H1 (cell line): ENCODE results near the gene POU6F2. TPM values are rescaled to one million over a fixed set of nuclear protein-coding genes. Genes with fewer than 3 reads are reported as not detected.

Experiments
- CTCF ChIA-PET: fragments of 300-600 bp; sonication (Branson Sonifier 250); formaldehyde crosslinking; loops from one replicate; lab custom pipeline; 2021; ENCODE audit not compliant: partially characterized antibody; lab: Charles Lee
- POLR2A ChIA-PET: fragments of 300-600 bp; sonication (Branson Sonifier 250); formaldehyde crosslinking; loops from one replicate; lab custom pipeline; 2021; ENCODE audit warnings: inconsistent platforms; ENCODE audit not compliant: partially characterized antibody; lab: Charles Lee
- DNase-seq, 2 experiments: peaks; one replicate each; pipeline versions ENCODE4 v3.0.0 to v3.0.0-alpha.2; 2010 to 2022; ENCODE audit warnings: low spot score in 2 of 2, low read depth in 1 of 2, mixed read lengths in 1 of 2
- FAIRE-seq: peaks from 2 replicates; lab custom pipeline; 2011; peaks lifted over from hg19 to GRCh38; lab: Jason Lieb, UNC
- H2AFZ ChIP-seq: 2 replicates; pipeline ENCODE4 v1.8.1; 2012; ENCODE audit warnings: low read length, inconsistent platforms
- H2AK5ac ChIP-seq: 2 replicates; pipeline ENCODE4 v1.6.1; 2013; ENCODE audit warnings: low read depth, low read length
- H2BK120ac ChIP-seq: replicated peaks from 2 replicates; pipeline ENCODE3; 2013; ENCODE audit warnings: low read depth, low read length, inconsistent platforms
- H2BK12ac ChIP-seq: 2 replicates; pipeline ENCODE4 v1.6.1; 2013; ENCODE audit warnings: low read depth, low read length
- H2BK15ac ChIP-seq: 2 replicates; pipeline ENCODE4 v1.6.1; 2013; ENCODE audit warnings: low read length
- H2BK20ac ChIP-seq: 2 replicates; pipeline ENCODE4 v1.6.1; 2013; ENCODE audit warnings: low read length
- H2BK5ac ChIP-seq: 2 replicates; pipeline ENCODE4 v1.6.1; 2013; ENCODE audit warnings: low read depth, low read length
- H3K14ac ChIP-seq: 2 replicates; pipeline ENCODE4 v1.6.1; 2013; ENCODE audit warnings: inconsistent platforms; ENCODE audit not compliant: insufficient read length
- H3K18ac ChIP-seq: 2 replicates; pipeline ENCODE4 v1.6.1; 2013; ENCODE audit warnings: low read length; ENCODE audit errors: extremely low read depth
- H3K23ac ChIP-seq: 2 replicates; pipeline ENCODE4 v1.6.1; 2013; ENCODE audit warnings: inconsistent platforms; ENCODE audit not compliant: insufficient read length
- H3K23me2 ChIP-seq: 2 replicates; pipeline ENCODE4 v1.6.1; 2013; ENCODE audit warnings: low read depth, low read length
- H3K27ac ChIP-seq: 2 replicates; pipeline ENCODE4 v1.6.1; 2011; ENCODE audit warnings: low read depth, low read length, inconsistent platforms
- H3K27me3 ChIP-seq, 4 experiments: replicated peaks in 1 of 4; 1 replicate in 1 of 4; 2 replicates in 3 of 4; pipeline versions ENCODE4 v1.6.1 to v1.8.1; 2011 to 2013; ENCODE audit warnings: low read length in 3 of 4, mild to moderate bottlenecking in 3 of 4, inconsistent platforms in 2 of 4, mixed read lengths in 2 of 4, moderate library complexity in 1 of 4; ENCODE audit not compliant: control insufficient read depth in 3 of 4, insufficient read depth in 3 of 4; ENCODE audit errors: extremely low read depth in 1 of 4
- H3K36me3 ChIP-seq, 4 experiments: 2 replicates each; pipeline versions ENCODE4 v1.6.1 to v1.8.1; 2011 to 2013; ENCODE audit warnings: mild to moderate bottlenecking in 4 of 4, low read length in 3 of 4, moderate library complexity in 2 of 4, control low read depth in 1 of 4, inconsistent platforms in 1 of 4; ENCODE audit not compliant: insufficient read depth in 4 of 4, control insufficient read depth in 2 of 4
- H3K4ac ChIP-seq: replicated peaks from 2 replicates; pipeline ENCODE3; 2013; ENCODE audit warnings: low read length, low read depth, mixed read lengths, inconsistent platforms; ENCODE audit not compliant: insufficient read length
- H3K4me1 ChIP-seq, 4 experiments: replicated peaks in 1 of 4; 1 replicate in 1 of 4; 2 replicates in 3 of 4; pipeline versions ENCODE4 v1.6.1 to v1.8.1; 2011 to 2013; ENCODE audit warnings: low read length in 3 of 4, inconsistent platforms in 2 of 4, mixed read lengths in 1 of 4; ENCODE audit not compliant: insufficient read depth in 4 of 4, control insufficient read depth in 3 of 4
- H3K4me2 ChIP-seq, 2 experiments: 2 replicates each; pipeline versions ENCODE4 v1.6.1 to v1.8.1; 2011 to 2013; ENCODE audit warnings: low read depth in 2 of 2, low read length in 2 of 2, control low read depth in 1 of 2, inconsistent platforms in 1 of 2, mild to moderate bottlenecking in 1 of 2; ENCODE audit not compliant: insufficient read depth in 1 of 2
- H3K4me3 ChIP-seq, 4 experiments: fragments of 200-600, 300-600 bp in 1 of 4; sonication (generic), shearing (Covaris generic), sonication (Bioruptor Twin) in 1 of 4; 2 replicates each; pipeline versions ENCODE4 v1.5.1 to v1.8.1; 2011 to 2016; ENCODE audit warnings: low read length in 4 of 4, low read depth in 3 of 4, control low read depth in 2 of 4, inconsistent platforms in 2 of 4, mild to moderate bottlenecking in 2 of 4, mixed read lengths in 1 of 4, moderate library complexity in 1 of 4; ENCODE audit not compliant: insufficient read depth in 2 of 4; ENCODE audit errors: extremely low read depth in 1 of 4
- H3K56ac ChIP-seq: replicated peaks from 2 replicates; pipeline ENCODE3; 2013; ENCODE audit warnings: low read depth, mild to moderate bottlenecking, mixed read lengths, low read length, inconsistent platforms; ENCODE audit not compliant: insufficient read length
- H3K79me1 ChIP-seq: 2 replicates; pipeline ENCODE4 v1.6.1; 2013; ENCODE audit warnings: low read depth, low read length, control low read depth
- H3K79me2 ChIP-seq, 2 experiments: 2 replicates each; pipeline versions ENCODE4 v1.6.1 to v1.8.1; 2012 to 2013; ENCODE audit warnings: low read length in 2 of 2, mild to moderate bottlenecking in 2 of 2, inconsistent platforms in 1 of 2; ENCODE audit not compliant: insufficient read depth in 2 of 2, control insufficient read depth in 1 of 2
- H3K9ac ChIP-seq, 4 experiments: replicated peaks in 1 of 4; 1 replicate in 1 of 4; 2 replicates in 3 of 4; pipeline versions ENCODE4 v1.6.1 to v1.8.1; 2011 to 2013; ENCODE audit warnings: low read depth in 3 of 4, low read length in 3 of 4, control low read depth in 2 of 4, mild to moderate bottlenecking in 2 of 4, moderate library complexity in 2 of 4, inconsistent platforms in 1 of 4; ENCODE audit errors: extremely low read depth in 1 of 4
- H3K9me3 ChIP-seq, 2 experiments: 2 replicates each; pipeline versions ENCODE4 v1.6.1 to v1.8.1; 2012 to 2013; ENCODE audit warnings: mild to moderate bottlenecking in 2 of 2, moderate library complexity in 2 of 2, control low read depth in 1 of 2, inconsistent platforms in 1 of 2, low read depth in 1 of 2, low read length in 1 of 2, mixed read lengths in 1 of 2; ENCODE audit not compliant: insufficient read depth in 2 of 2
- H4K20me1 ChIP-seq, 2 experiments: replicated peaks in 1 of 2; 2 replicates each; pipeline versions ENCODE3 to v1.8.1; 2011 to 2013; ENCODE audit warnings: inconsistent platforms in 2 of 2, low read length in 2 of 2, mild to moderate bottlenecking in 1 of 2; ENCODE audit not compliant: insufficient read depth in 2 of 2, control insufficient read depth in 1 of 2
- H4K5ac ChIP-seq: 2 replicates; pipeline ENCODE4 v1.6.1; 2013; ENCODE audit warnings: low read length, low read depth, mixed read lengths, inconsistent platforms; ENCODE audit not compliant: insufficient read length
- H4K8ac ChIP-seq: 2 replicates; pipeline ENCODE4 v1.8.0; 2013; ENCODE audit warnings: mild to moderate bottlenecking, moderate library complexity, low read length, inconsistent platforms; ENCODE audit not compliant: insufficient read depth; ENCODE audit errors: extremely low read depth
- H4K91ac ChIP-seq: replicated peaks from 2 replicates; pipeline ENCODE3; 2013; ENCODE audit warnings: low read length, mixed read lengths, inconsistent platforms; ENCODE audit not compliant: insufficient read length
- BRCA1 ChIP-seq: IDR thresholded peaks from 2 replicates; pipeline ENCODE4 v1.6.1; 2012; ENCODE audit warnings: low read depth, low read length, improper control_type of control experiment
- GABPA ChIP-seq: IDR thresholded peaks from 2 replicates; pipeline ENCODE4 v1.6.1; 2011; ENCODE audit warnings: mild to moderate bottlenecking, low read length, moderate library complexity, borderline replicate concordance; ENCODE audit not compliant: insufficient read depth
- MAX ChIP-seq: IDR thresholded peaks from 2 replicates; pipeline ENCODE4 v1.6.1; 2012; ENCODE audit warnings: inconsistent platforms
- NANOG ChIP-seq: IDR thresholded peaks from 2 replicates; pipeline ENCODE4 v1.6.1; 2011; ENCODE audit warnings: low read length, low read depth, mild to moderate bottlenecking, inconsistent platforms; ENCODE audit not compliant: insufficient read depth, poor library complexity, severe bottlenecking
- POLR2AphosphoS5 ChIP-seq: IDR thresholded peaks from 2 replicates; pipeline ENCODE4 v1.6.1; 2011; ENCODE audit warnings: low read depth, low read length
- RNF2 ChIP-seq: fragments of 200-900, 300-1000 bp; sonication (generic); IDR thresholded peaks from 2 replicates; pipeline ENCODE4 v1.7.1; 2016; ENCODE audit warnings: borderline replicate concordance, low read depth, mild to moderate bottlenecking, antibody characterized with exemption, low read length; ENCODE audit not compliant: poor library complexity, severe bottlenecking; ENCODE audit errors: missing control alignments
- SP4 ChIP-seq: IDR thresholded peaks from 2 replicates; pipeline ENCODE4 v1.6.1; 2012; ENCODE audit warnings: low read length, inconsistent platforms
- USF2 ChIP-seq: IDR thresholded peaks from 2 replicates; pipeline ENCODE4 v1.6.1; 2011; ENCODE audit warnings: low read length, improper control_type of control experiment
- WGBS, 2 experiments: shearing (Covaris generic) in 1 of 2; methylation state at CpG; one replicate each; pipeline versions ENCODE4 v1.1.6 to v1.1.7; 2013 to 2015; ENCODE audit warnings: low lambda C conversion rate in 2 of 2, mixed read lengths in 2 of 2, inconsistent platforms in 1 of 2, low coverage in 1 of 2, missing lambda C conversion rate in 1 of 2; ENCODE audit not compliant: insufficient replicate concordance in 2 of 2, insufficient coverage in 1 of 2, insufficient read length in 1 of 2; ENCODE audit errors: extremely low coverage in 1 of 2, missing lambda C conversion rate in 1 of 2; 5-methylcytosine and 5-hydroxymethylcytosine counted together
- polyA plus RNA-seq, 7 experiments: library from polyadenylated mRNA; depleted of rRNA in 3 of 7; stranded (reverse) in 5 of 7; unstranded in 2 of 7; fragments of >200 nt in 5 of 7; fragments of 200-250 nt in 2 of 7; gene quantifications; 1 replicate in 5 of 7; 2 replicates in 1 of 7; 4 replicates in 1 of 7; pipeline versions ENCODE4 v1.2.1 to v1.2.3, GENCODE V29; 2011 to 2013; ENCODE audit warnings: missing spikeins in 2 of 7, mixed read lengths in 2 of 7
- total RNA-seq: library from RNA; stranded (reverse); fragmentation: NEBNext Ultra II Directional; extraction: Animal tissue kit (Norgen Biotek cat#: 25700); gene quantifications from 2 replicates; pipeline ENCODE4 v1.2.1, GENCODE V29; 2021

The POU6F2 gene
- total and polyA plus RNA-seq, 2 of the 8 experiments (the other 6 are each of a cell fraction or from before 2014, with no cell fraction given): 1.1 to 2.0 TPM

DNA sequence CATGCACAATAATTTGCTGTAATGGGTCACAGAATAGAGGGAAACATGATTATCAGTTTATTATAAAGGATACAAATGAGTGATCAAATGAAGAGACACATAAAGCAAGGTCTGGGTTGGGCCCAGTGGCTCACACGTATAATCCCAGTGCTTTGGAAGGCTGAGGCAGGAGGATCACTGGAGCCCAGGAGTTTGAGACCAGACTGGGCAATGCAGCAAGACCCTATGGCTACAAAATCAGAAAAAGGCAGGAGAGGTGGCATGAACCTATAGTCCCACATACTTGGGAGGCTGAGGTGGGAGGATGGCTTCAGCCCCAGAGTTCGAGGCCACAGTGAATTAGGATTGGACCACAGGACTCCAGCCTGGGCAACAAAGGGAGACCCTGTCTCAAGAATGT lies 421.7 kb downstream of the POU6F2 start:
- Histone ChIP-seq H4K5ac (no peak overlapping the region), H3K79me1 (no peaks in the 10 kb centered on the region), H3K79me2 (no peaks in the 10 kb centered on the region), H2BK20ac (no peak overlapping the region), H3K9me3 (no peaks in the 10 kb centered on the region), H3K56ac (no peak overlapping the region), H4K8ac (no peak overlapping the region), H2BK120ac (no peak overlapping the region), H3K4me2 (0 out of 4 replicates have a peak overlapping the region, but pooled peaks of 1 of the 2 experiments have one; percentile 34), H3K27ac (no peak overlapping the region), H3K36me3 (no peaks in the 10 kb centered on the region), H3K27me3 (no peaks in the 10 kb centered on the region), H2AK5ac (no peak overlapping the region), H2BK5ac (peak overlapping the region; percentile 41; the same call in 1 of the 2 replicates), H2BK12ac (no peak overlapping the region), H3K4me1 (peaks cover 0 to 8% (median 1%) of the 10 kb centered on the region in 4 experiments; a peak in 3 of 7 replicates), H3K18ac (no peak overlapping the region), H3K4ac (no peak overlapping the region), H4K20me1 (no peaks in the 10 kb centered on the region), H4K91ac (no peak overlapping the region), H3K9ac (no peak overlapping the region), H2AFZ (no peak overlapping the region), H3K23me2 (no peaks in the 10 kb centered on the region), H3K4me3 (no peak overlapping the region), H3K14ac (no peak overlapping the region), H3K23ac (no peak overlapping the region), H2BK15ac (no peak overlapping the region)
- POLR2A ChIA-PET: no interaction called here
- no peak for FAIRE-seq
- CTCF ChIA-PET: interaction anchor here (1.2 kb wide), 1 partner anchor 13 kb away, joined by 7 read pairs; no protein-coding TSS in a partner anchor
- no peak for DNase-seq
- 94% methylated on average over 2 of the region's 2 CpGs; no CpG with 5 or more reads in 1 of the 2 experiments for WGBS, 2 experiments
- TF ChIP-seq NANOG (no peak), POLR2AphosphoS5 (no peak), BRCA1 (no peak), MAX (no peak), GABPA (no peak), USF2 (no peak), RNF2 (no peak), SP4 (no peak)
